ENCODE data around the gene PLA2G10.
"Not testable (repeated sequence)": the region's sequence is repeated elsewhere in the genome, so short reads cannot be mapped to it uniquely, and the experiment has no call there.

The PLA2G10 gene

GRCh38 chr16:14636179-14636950 is 57.7 kb downstream of the PLA2G10 start:
- H3K4me1 ChIP-seq (ENCODE audit: control extremely low read depth in 1 of 4, control insufficient read depth in 4 of 4, insufficient read depth in 4 of 4, low read length in 3 of 4) = peaks cover 0 to 26% (median 21%) of the 10 kb centered on the region in 4 experiments
- DNase-seq; H3K27me3 ChIP-seq (replicated peaks in 2 of 5; ENCODE audit: control insufficient read depth in 4 of 5, insufficient read depth in 5 of 5, low read length in 4 of 5); POLR2A ChIA-PET; CTCF ChIA-PET; H3K4me3 ChIP-seq (ENCODE audit: control insufficient read depth in 1 of 7, extremely low read depth in 1 of 7, insufficient read depth in 4 of 7, low read depth in 2 of 7, low read length in 6 of 7); H3K9me3 ChIP-seq (ENCODE audit: control extremely low read depth in 1 of 5, control insufficient read depth in 4 of 5, insufficient read depth in 2 of 5, low read depth in 1 of 5, low read length in 4 of 5); H3K27ac ChIP-seq (ENCODE audit: insufficient read depth in 1 of 2, low read depth in 1 of 2, low read length in 2 of 2, poor library complexity in 1 of 2, severe bottlenecking in 2 of 2): not testable (repeated sequence)
- WGBS (ENCODE audit: insufficient coverage) = 97% methylated on average over 5 of the region's 17 CpGs
- H3K36me3 ChIP-seq (ENCODE audit: control insufficient read depth in 4 of 4, insufficient read depth in 4 of 4, low read length in 3 of 4) = peaks cover 0 to 43% (median 16%) of the 10 kb centered on the region in 4 experiments

GRCh38 chr16:14635395-14636165 is 58.5 kb downstream of the PLA2G10 start:
- ChIA-PET CTCF (interaction anchor here (0.6 to 2.5 kb wide), 2 partner anchors 8 to 274 kb away, joined by 3 to 5 read pairs; no protein-coding TSS in a partner anchor), POLR2A (no interaction called here)
- no peak overlapping the region for H3K27ac ChIP-seq (ENCODE audit: insufficient read depth in 1 of 2, low read depth in 1 of 2, low read length in 2 of 2, poor library complexity in 1 of 2, severe bottlenecking in 2 of 2)
- WGBS (ENCODE audit: insufficient coverage) = 94% methylated on average over 6 of the region's 12 CpGs
- H3K9me3 ChIP-seq (ENCODE audit: control extremely low read depth in 1 of 5, control insufficient read depth in 4 of 5, insufficient read depth in 2 of 5, low read depth in 1 of 5, low read length in 4 of 5) = no peaks in the 10 kb centered on the region
- no peak for DNase-seq
- H3K36me3 ChIP-seq (ENCODE audit: control insufficient read depth in 4 of 4, insufficient read depth in 4 of 4, low read length in 3 of 4) = peaks cover 0 to 37% (median 16%) of the 10 kb centered on the region in 4 experiments
- H3K4me3 ChIP-seq (ENCODE audit: control insufficient read depth in 1 of 7, extremely low read depth in 1 of 7, insufficient read depth in 4 of 7, low read depth in 2 of 7, low read length in 6 of 7) = no peak overlapping the region
- H3K27me3 ChIP-seq (replicated peaks in 2 of 5; ENCODE audit: control insufficient read depth in 4 of 5, insufficient read depth in 5 of 5, low read length in 4 of 5) = no peaks in the 10 kb centered on the region
- H3K4me1 ChIP-seq (ENCODE audit: control extremely low read depth in 1 of 4, control insufficient read depth in 4 of 4, insufficient read depth in 4 of 4, low read length in 3 of 4) = peaks cover 0 to 27% (median 22%) of the 10 kb centered on the region in 4 experiments

DNA sequence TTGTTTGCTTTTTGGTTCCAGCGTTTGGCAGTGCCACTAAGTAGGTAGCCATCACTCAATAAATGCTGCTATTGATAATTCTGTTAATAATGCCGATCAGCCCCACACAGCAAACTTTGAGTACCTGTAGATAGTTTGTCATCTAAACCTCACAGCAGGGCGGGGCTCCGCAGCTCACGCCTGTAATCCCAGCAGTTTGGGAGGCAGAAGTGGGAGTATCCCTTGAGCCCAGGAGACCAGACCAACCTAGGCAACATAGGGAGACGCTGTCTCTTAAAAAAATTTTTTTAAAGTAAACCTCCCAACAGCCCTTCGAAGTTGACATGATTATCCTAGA is 59.8 kb downstream of the PLA2G10 start:
- 95% methylated on average over 4 of the region's 7 CpGs for WGBS (ENCODE audit: insufficient coverage)
- Histone ChIP-seq H3K27me3 (replicated peaks in 2 of 5; ENCODE audit: control insufficient read depth in 4 of 5, insufficient read depth in 5 of 5, low read length in 4 of 5) (no peaks in the 10 kb centered on the region), H3K4me3 (ENCODE audit: control insufficient read depth in 1 of 7, extremely low read depth in 1 of 7, insufficient read depth in 4 of 7, low read depth in 2 of 7, low read length in 6 of 7) (peak overlapping the region in 5 of 7 experiments; percentile 87 to 98 (median 94)), H3K36me3 (ENCODE audit: control insufficient read depth in 4 of 4, insufficient read depth in 4 of 4, low read length in 3 of 4) (peaks cover 0 to 26% (median 12%) of the 10 kb centered on the region in 4 experiments), H3K4me1 (ENCODE audit: control extremely low read depth in 1 of 4, control insufficient read depth in 4 of 4, insufficient read depth in 4 of 4, low read length in 3 of 4) (peaks cover 0 to 36% (median 29%) of the 10 kb centered on the region in 4 experiments), H3K27ac (ENCODE audit: insufficient read depth in 1 of 2, low read depth in 1 of 2, low read length in 2 of 2, poor library complexity in 1 of 2, severe bottlenecking in 2 of 2) (peak overlapping the region; percentile 84 to 91), H3K9me3 (ENCODE audit: control extremely low read depth in 1 of 5, control insufficient read depth in 4 of 5, insufficient read depth in 2 of 5, low read depth in 1 of 5, low read length in 4 of 5) (no peaks in the 10 kb centered on the region)
- CTCF ChIA-PET = interaction anchor here (2.5 kb wide), 1 partner anchor 10 kb away, joined by 5 read pairs; no protein-coding TSS in a partner anchor
- POLR2A ChIA-PET = no interaction called here
- no peak for DNase-seq

- peak; percentile 97 to 99 (median 98) for DNase-seq
- ChIA-PET CTCF (no interaction called here), POLR2A (interaction anchor here (1.0 to 1.1 kb wide), 2 partner anchors 7 to 27 kb away, joined by 3 read pairs; no protein-coding TSS in a partner anchor)
- H3K4me3 ChIP-seq (ENCODE audit: control insufficient read depth in 1 of 7, extremely low read depth in 1 of 7, insufficient read depth in 4 of 7, low read depth in 2 of 7, low read length in 6 of 7) = peak within 1 kb of the TSS; percentile 78 to 98 (median 92)
- under 1% methylated on average over 46 of the region's 69 CpGs for WGBS (ENCODE audit: insufficient coverage)
- H3K36me3 ChIP-seq (ENCODE audit: control insufficient read depth in 4 of 4, insufficient read depth in 4 of 4, low read length in 3 of 4) = peaks cover 1 to 17% (median 7%) of the 10 kb centered on the region in 4 experiments
- H3K9me3 ChIP-seq (ENCODE audit: control extremely low read depth in 1 of 5, control insufficient read depth in 4 of 5, insufficient read depth in 2 of 5, low read depth in 1 of 5, low read length in 4 of 5) = no peaks in the 10 kb centered on the region
- no peaks in the 10 kb centered on the region for H3K27me3 ChIP-seq (replicated peaks in 2 of 5; ENCODE audit: control insufficient read depth in 4 of 5, insufficient read depth in 5 of 5, low read length in 4 of 5)
- H3K27ac ChIP-seq (ENCODE audit: insufficient read depth in 1 of 2, low read depth in 1 of 2, low read length in 2 of 2, poor library complexity in 1 of 2, severe bottlenecking in 2 of 2) = peak within 1 kb of the TSS; percentile 84 to 91
- peaks cover 9 to 45% (median 38%) of the 10 kb centered on the region in 4 experiments for H3K4me1 ChIP-seq (ENCODE audit: control extremely low read depth in 1 of 4, control insufficient read depth in 4 of 4, insufficient read depth in 4 of 4, low read length in 3 of 4)
These were observed 61.2 kb downstream of the PLA2G10 start, which contains the start of gene BFAR for GRCh38 chr16:14632693-14633569. BFAR (plus strand) TSS chr16:14632951; CDS start chr16:14644347, 11,396 bp downstream.

DNA sequence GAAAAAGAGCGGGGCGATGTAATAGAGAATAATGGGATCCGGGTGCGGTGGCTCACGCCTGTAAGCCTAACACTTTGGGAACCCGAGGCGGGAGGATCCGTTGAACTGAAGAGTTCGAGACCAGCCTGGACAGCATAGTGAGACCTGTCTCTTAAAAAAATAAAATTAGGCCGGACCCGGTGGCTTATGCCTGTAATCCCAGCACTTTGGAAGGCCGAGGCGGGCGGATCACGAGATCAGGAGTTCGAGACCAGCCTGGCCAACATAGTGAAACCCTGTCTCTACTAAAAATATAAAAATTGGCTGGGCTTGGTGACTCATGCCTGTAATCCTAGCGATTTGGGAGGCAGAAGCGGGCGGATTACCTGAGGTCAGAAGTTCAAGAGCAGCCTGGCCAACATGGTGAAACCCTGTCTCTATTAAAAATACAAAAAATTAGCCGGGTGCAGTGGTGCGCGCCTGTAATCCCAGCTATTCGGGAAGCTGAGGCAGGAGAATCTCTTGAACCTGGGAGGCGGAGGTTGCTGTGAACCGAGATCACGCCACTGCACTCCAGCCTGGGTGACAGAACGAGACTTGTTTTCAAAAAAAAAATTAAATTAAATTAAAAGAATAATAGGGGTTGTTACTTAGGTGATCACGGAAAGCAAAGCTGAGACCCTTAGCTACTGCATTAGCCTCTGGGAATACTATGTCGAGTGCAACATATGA is 63.3 kb downstream of the PLA2G10 start:
- peaks cover 5 to 26% (median 12%) of the 10 kb centered on the region in 4 experiments for H3K36me3 ChIP-seq (ENCODE audit: control insufficient read depth in 4 of 4, insufficient read depth in 4 of 4, low read length in 3 of 4)
- CTCF ChIA-PET = interaction anchor here (1.6 to 1.9 kb wide), 2 partner anchors 9 to 12 kb away, joined by 3 to 5 read pairs; no protein-coding TSS in a partner anchor
- H3K9me3 ChIP-seq (ENCODE audit: control extremely low read depth in 1 of 5, control insufficient read depth in 4 of 5, insufficient read depth in 2 of 5, low read depth in 1 of 5, low read length in 4 of 5); POLR2A ChIA-PET; DNase-seq; H3K27me3 ChIP-seq (replicated peaks in 2 of 5; ENCODE audit: control insufficient read depth in 4 of 5, insufficient read depth in 5 of 5, low read length in 4 of 5): not testable (repeated sequence)
- peaks cover 9 to 45% (median 38%) of the 10 kb centered on the region in 4 experiments for H3K4me1 ChIP-seq (ENCODE audit: control extremely low read depth in 1 of 4, control insufficient read depth in 4 of 4, insufficient read depth in 4 of 4, low read length in 3 of 4)
- H3K4me3 ChIP-seq (ENCODE audit: control insufficient read depth in 1 of 7, extremely low read depth in 1 of 7, insufficient read depth in 4 of 7, low read depth in 2 of 7, low read length in 6 of 7) = peak overlapping the region in 6 of 7 experiments; percentile 81 to 93 (median 88)
- peak overlapping the region; percentile 46 to 93 for H3K27ac ChIP-seq (ENCODE audit: insufficient read depth in 1 of 2, low read depth in 1 of 2, low read length in 2 of 2, poor library complexity in 1 of 2, severe bottlenecking in 2 of 2)
- WGBS (ENCODE audit: insufficient coverage) = 88% methylated on average over 21 of the region's 29 CpGs
